HepG2 (cell line): Measurements from ENCODE around the gene IL18. TPM values are rescaled to one million over a fixed set of nuclear protein-coding genes. Genes with fewer than 3 reads are reported as not detected.
"Not testable (repeated sequence)": the region's sequence is repeated elsewhere in the genome, so short reads cannot be mapped to it uniquely, and the experiment has no call there.

Source experiments
- ATAC-seq: fragments of 200-7000 bp; cut with Tn5 transposase; 3 replicates; pipeline ENCODE4 v1.9.1; 2020; ENCODE audit warnings: mild to moderate bottlenecking, moderate library complexity
- BruUV-seq: library from RNA; stranded (reverse); fragments of 400-500 nt; replicated peaks from 2 replicates; lab custom pipeline; 2021; lab: Mats Ljungman, UMichigan
- CTCF ChIA-PET: fragments of 300-600 bp; formaldehyde crosslinking; extraction: SDS; loops from one replicate; lab custom pipeline; 2021; ENCODE audit warnings: low total read pairs, inconsistent platforms, low intra/inter-chr PET ratio; lab: Yijun Ruan, JAX
- POLR2A ChIA-PET: fragments of 350-600 bp; sonication (Branson Sonifier 250); formaldehyde crosslinking; loops from one replicate; lab custom pipeline; 2020; ENCODE audit warnings: antibody characterized with exemption, inconsistent platforms; lab: Yijun Ruan, JAX
- DNase-seq: peaks from one replicate; pipeline ENCODE4 v3.0.0-alpha.2; 2015; ENCODE audit warnings: low spot score
- FAIRE-seq: peaks from 3 replicates; lab custom pipeline; 2011; peaks lifted over from hg19 to GRCh38; lab: Jason Lieb, UNC
- H2AFZ ChIP-seq: one replicate; pipeline ENCODE4 v1.6.1; 2011; ENCODE audit warnings: low read length, inconsistent platforms
- H3K27ac ChIP-seq: fragments of 300-600 bp; 3 replicates; pipeline ENCODE4 v1.8.0; 2011; ENCODE audit warnings: mixed run types, mild to moderate bottlenecking, mixed read lengths, low read length, inconsistent platforms; ENCODE audit not compliant: insufficient read depth; ENCODE audit errors: extremely low read length
- H3K27me3 ChIP-seq, 2 experiments: fragments of 200-600 bp in 1 of 2; 2 replicates in 1 of 2; 3 replicates in 1 of 2; pipeline versions ENCODE4 v1.6.0 to v1.8.0; 2011; ENCODE audit warnings: low read length in 2 of 2, mild to moderate bottlenecking in 2 of 2, moderate library complexity in 2 of 2, inconsistent platforms in 1 of 2; ENCODE audit not compliant: insufficient read depth in 2 of 2, control insufficient read depth in 1 of 2
- H3K36me3 ChIP-seq, 2 experiments: fragments of 200-600 bp in 1 of 2; replicated peaks in 1 of 2; 2 replicates in 1 of 2; 3 replicates in 1 of 2; pipeline versions ENCODE4 v1.5.1 to v1.8.0; 2011; ENCODE audit warnings: low read length in 2 of 2, inconsistent platforms in 1 of 2; ENCODE audit not compliant: insufficient read depth in 2 of 2, control insufficient read depth in 1 of 2
- H3K4me1 ChIP-seq: 2 replicates; pipeline ENCODE4 v1.5.1; 2012; ENCODE audit warnings: low read length, inconsistent platforms; ENCODE audit not compliant: insufficient read depth
- H3K4me2 ChIP-seq: 2 replicates; pipeline ENCODE4 v1.6.0; 2011; ENCODE audit warnings: low read depth, low read length, inconsistent platforms
- H3K4me3 ChIP-seq, 3 experiments: fragments of 200-600 bp in 1 of 3; sonication (generic), shearing (Covaris generic) in 1 of 3; replicated peaks in 1 of 3; 2 replicates each; pipeline ENCODE4 v1.5.1; 2011 to 2016; ENCODE audit warnings: low read length in 3 of 3, inconsistent platforms in 2 of 3, low read depth in 2 of 3, mild to moderate bottlenecking in 2 of 3, control low read depth in 1 of 3, mixed read lengths in 1 of 3; ENCODE audit not compliant: insufficient read depth in 1 of 3
- H3K79me2 ChIP-seq: one replicate; pipeline ENCODE4 v1.6.1; 2011; ENCODE audit warnings: low read length, inconsistent platforms; ENCODE audit not compliant: insufficient read depth
- H3K9ac ChIP-seq: 2 replicates; pipeline ENCODE4 v1.6.0; 2011; ENCODE audit warnings: mild to moderate bottlenecking, low read depth, low read length, inconsistent platforms; ENCODE audit not compliant: insufficient read depth
- H3K9me3 ChIP-seq: 2 replicates; pipeline ENCODE4 v1.5.1; 2012; ENCODE audit warnings: mild to moderate bottlenecking, low read length
- H4K20me1 ChIP-seq: 2 replicates; pipeline ENCODE4 v1.6.0; 2011; ENCODE audit warnings: inconsistent platforms, mild to moderate bottlenecking, low read length, moderate library complexity; ENCODE audit not compliant: insufficient read depth
- ASH2L ChIP-seq: fragments of 300-600, 200-600 bp; sonication (generic); IDR thresholded peaks from 2 replicates; pipeline ENCODE4 v1.7.0; 2017; ENCODE audit warnings: low read depth, mild to moderate bottlenecking, moderate library complexity, mixed read lengths, low read length; ENCODE audit not compliant: insufficient read length
- ATF1 ChIP-seq: IDR thresholded peaks from 2 replicates; pipeline ENCODE4 v1.6.1; 2016; ENCODE audit warnings: mild to moderate bottlenecking, control low read depth
- CHD4 ChIP-seq: fragments of 200-600 bp; sonication (generic); IDR thresholded peaks from 2 replicates; pipeline ENCODE4 v1.7.0; 2017; ENCODE audit warnings: mild to moderate bottlenecking, low read length, borderline replicate concordance
- CTCF ChIP-seq: sonication (generic); formaldehyde crosslinking; IDR thresholded peaks from 2 replicates; pipeline ENCODE4 v1.5.0; 2020; ENCODE audit warnings: mild to moderate bottlenecking, missing genetic modification reagents, moderate library complexity
- GTF3A ChIP-seq: sonication (generic); formaldehyde crosslinking; conservative IDR thresholded peaks from 2 replicates; pipeline ENCODE4 v1.4.0; 2020; ENCODE audit warnings: mild to moderate bottlenecking, missing genetic modification reagents
- KAT2B ChIP-seq: fragments of 150-350 bp; IDR thresholded peaks from 2 replicates; pipeline ENCODE4 v1.6.1; 2014; ENCODE audit warnings: low read depth, low read length, borderline replicate concordance
- PREB ChIP-seq: sonication (generic); formaldehyde crosslinking; IDR thresholded peaks from 2 replicates; pipeline ENCODE4 v1.4.0; 2020; ENCODE audit warnings: missing genetic modification reagents
- RAD51 ChIP-seq: fragments of 450-650 bp; IDR thresholded peaks from 2 replicates; pipeline ENCODE4 v1.6.1; 2016; ENCODE audit warnings: borderline replicate concordance
- RARG ChIP-seq: sonication (generic); formaldehyde crosslinking; IDR thresholded peaks from 2 replicates; pipeline ENCODE4 v1.4.0; 2020; ENCODE audit warnings: low read depth, mild to moderate bottlenecking, missing genetic modification reagents
- SMYD3 ChIP-seq: sonication (generic); formaldehyde crosslinking; IDR thresholded peaks from 2 replicates; pipeline ENCODE4 v1.8.1; 2023; ENCODE audit warnings: mild to moderate bottlenecking, missing genetic modification reagents
- ZNF430 ChIP-seq: sonication (generic); formaldehyde crosslinking; IDR thresholded peaks from 2 replicates; pipeline ENCODE4 v1.9.0; 2021; ENCODE audit warnings: mild to moderate bottlenecking, missing genetic modification reagents
- ZNF570 ChIP-seq: sonication (generic); formaldehyde crosslinking; IDR thresholded peaks from 2 replicates; pipeline ENCODE4 v1.4.0; 2020; ENCODE audit warnings: mild to moderate bottlenecking, missing genetic modification reagents, borderline replicate concordance
- ZNF572 ChIP-seq: sonication (generic); formaldehyde crosslinking; IDR thresholded peaks from 2 replicates; pipeline ENCODE4 v1.5.1; 2020; ENCODE audit warnings: mild to moderate bottlenecking, missing genetic modification reagents
- ZNF740 ChIP-seq: sonication (generic); formaldehyde crosslinking; IDR thresholded peaks from 2 replicates; pipeline ENCODE4 v1.4.0; 2020; ENCODE audit warnings: missing genetic modification reagents
- WGBS: methylation state at CpG from one replicate; pipeline ENCODE4 v1.1.6; 2017; ENCODE audit warnings: low lambda C conversion rate; 5-methylcytosine and 5-hydroxymethylcytosine counted together
- in situ Hi-C: cut with HindIII; loops from 2 replicates; pipeline ENCODE4 v1.10.0; 2017; ENCODE audit warnings: low pct_unique_long_range_greater_than_20kb; ENCODE audit not compliant: extremely low pct_ligation_motif_present
- intact Hi-C: fragments of 100-400 bp; cut with micrococcal nuclease; formaldehyde crosslinking; loops from one replicate; pipeline ENCODE4 v1.10.0; 2022; ENCODE audit not compliant: unreplicated experiment
- polyA plus RNA-seq, 8 experiments: library from polyadenylated mRNA; depleted of rRNA in 3 of 8; stranded (reverse) in 7 of 8; unstranded in 1 of 8; fragments of >200 nt; fragmentation: Illumina TruSeq in 4 of 8; extraction: Trizol in 4 of 8; gene quantifications; 2 replicates each; pipeline versions ENCODE4 v1.2.1 to v1.2.3, GENCODE V29; 2011 to 2016; ENCODE audit warnings: low read depth in 4 of 8, missing spikeins in 1 of 8, mixed read lengths in 1 of 8; ENCODE audit not compliant: insufficient read depth in 1 of 8
- total RNA-seq, 5 experiments: library from RNA; depleted of rRNA; stranded (reverse); fragments of >200 nt; fragmentation: Illumina TruSeq; extraction: Trizol; gene quantifications; 2 replicates each; pipeline ENCODE4 v1.2.3, GENCODE V29; 2016; ENCODE audit warnings: low read depth in 1 of 5

Gene IL18
- total and polyA plus RNA-seq, 2 of the 13 experiments (the other 11 are each of a cell fraction or from before 2014, with no cell fraction given) = 0.89 to 2.7 TPM

DNA sequence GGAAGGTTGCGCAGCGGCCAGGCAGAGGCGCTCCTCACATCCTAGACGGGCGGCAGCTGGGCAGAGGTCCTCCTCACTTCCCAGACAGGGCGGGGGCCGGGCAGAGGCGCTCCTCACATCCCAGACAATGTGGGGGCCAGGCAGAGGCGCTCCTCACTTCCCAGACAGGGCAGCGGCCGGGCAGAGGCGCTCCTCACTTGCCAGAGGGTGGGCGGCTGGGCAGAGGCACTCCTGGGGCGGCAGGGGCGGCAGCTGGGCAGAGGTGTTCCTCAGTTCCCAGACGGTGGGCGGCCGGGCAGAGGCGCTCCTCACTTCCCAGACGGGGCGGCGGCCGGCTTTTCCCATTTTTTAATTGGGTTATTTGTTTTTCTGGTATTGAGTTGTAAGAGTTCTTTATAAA, 42.2 kb upstream of the IL18 start (continued):
- TF ChIP-seq CHD4 = no peak
- no peak for TF ChIP-seq RARG (CRISPR knock-in tag)
- no peak for TF ChIP-seq PREB (CRISPR knock-in tag)
- TF ChIP-seq ATF1 (CRISPR knock-in tag) = no peak
- TF ChIP-seq, all 625 proteins: peak for 0

- FAIRE-seq (no peak), ATAC-seq (no peak), DNase-seq (no peak)
- no peaks in the 10 kb centered on the region for H3K36me3 ChIP-seq
- 19% methylated on average over 2 of the region's 2 CpGs for WGBS
- ChIA-PET CTCF (no interaction called here), POLR2A (no interaction called here)
- no peaks in the 10 kb centered on the region for H4K20me1 ChIP-seq
- BruUV-seq = no TSS peak
- no peak overlapping the region for H2AFZ ChIP-seq
- H3K4me3 ChIP-seq = no peak overlapping the region
- peaks cover 0 to 3% of the 10 kb centered on the region in 2 experiments; a peak in 2 of 5 replicates for H3K27me3 ChIP-seq
- H3K27ac ChIP-seq = no peak overlapping the region
- intact Hi-C loops = no loop called here
- TF ChIP-seq ZNF740 (CRISPR knock-in tag) (no peak), KAT2B (no peak), RAD51 (no peak), CTCF (no peak), SMYD3 (CRISPR knock-in tag) (no peak), ASH2L (no peak), ZNF430 (no peak), ZNF570 (no peak), GTF3A (CRISPR knock-in tag) (no peak), ZNF572 (CRISPR knock-in tag) (no peak)
- H3K4me2 ChIP-seq = no peak overlapping the region
- no peaks in the 10 kb centered on the region for H3K79me2 ChIP-seq
- in situ Hi-C loops = no loop called here
- no peaks in the 10 kb centered on the region for H3K9me3 ChIP-seq
- H3K4me1 ChIP-seq = no peaks in the 10 kb centered on the region
- H3K9ac ChIP-seq = no peak overlapping the region
These were observed 36.4 kb upstream of the IL18 start for GRCh38 chr11:112200252-112200651.

- H3K27ac ChIP-seq, H3K9me3 ChIP-seq, H3K4me2 ChIP-seq, FAIRE-seq, H3K36me3 ChIP-seq, BruUV-seq, H4K20me1 ChIP-seq, H3K4me3 ChIP-seq, H3K9ac ChIP-seq, in situ Hi-C loops, ATAC-seq, intact Hi-C loops, H2AFZ ChIP-seq, POLR2A ChIA-PET, CTCF ChIA-PET, H3K27me3 ChIP-seq, H3K4me1 ChIP-seq, DNase-seq, H3K79me2 ChIP-seq: not testable (repeated sequence)
- 38% methylated on average over 4 of the region's 4 CpGs for WGBS
These were observed 35.2 kb upstream of the IL18 start for GRCh38 chr11:112199101-112199500.
